DMS 273 treated with DMSO at 0.1 percent for 48 hours (cell line): Measurements from ENCODE around the gene TNFRSF8.
"Not testable (repeated sequence)": the region's sequence is repeated elsewhere in the genome, so short reads cannot be mapped to it uniquely, and the experiment has no call there.

ENCODE experiments used
- DNase-seq: peaks from one replicate; lab custom pipeline; 2025; lab: John Stamatoyannopoulos, UW

The TNFRSF8 gene

GRCh38 chr1:12063141-12064072 is at the start of gene TNFRSF8:
Gene TNFRSF8 (plus strand): TSS chr1:12063303. CDS start chr1:12063599, 296 bp downstream.
- no peak for DNase-seq

- no peak for DNase-seq
Observed at GRCh38 chr1:12014141-12014991, 48.7 kb upstream of the TNFRSF8 start.

GRCh38 chr1:12015001-12015491 is 48.1 kb upstream of the TNFRSF8 start:
- DNase-seq = no peak

DNA sequence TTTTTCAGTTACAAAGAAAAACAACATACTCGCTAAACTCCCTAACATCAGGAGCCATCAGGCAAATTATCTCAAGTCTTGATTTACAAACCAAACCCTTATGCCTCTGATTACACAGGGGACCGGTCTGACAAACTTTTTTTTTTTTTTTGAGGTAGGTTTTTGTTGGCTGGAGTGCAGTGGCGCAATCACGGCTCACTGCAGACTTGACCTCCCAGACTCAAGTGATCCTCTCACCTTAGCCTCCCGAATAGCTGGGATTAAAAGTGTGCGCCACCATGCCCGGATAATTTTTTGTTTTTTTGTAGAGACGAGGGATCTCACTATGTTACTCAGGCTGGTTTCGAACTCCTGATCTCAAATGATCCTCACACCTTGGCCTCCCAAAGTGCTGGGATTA is 47.6 kb upstream of the TNFRSF8 start:
- no peak for DNase-seq

- peak; percentile 35 for DNase-seq
Observed at GRCh38 chr1:12016182-12016581, 46.9 kb upstream of the TNFRSF8 start.

- DNase-seq = no peak
Observed at GRCh38 chr1:12019858-12020509, 43.1 kb upstream of the TNFRSF8 start.

GRCh38 chr1:12021616-12022015 is 41.5 kb upstream of the TNFRSF8 start:
- no peak for DNase-seq

DNA sequence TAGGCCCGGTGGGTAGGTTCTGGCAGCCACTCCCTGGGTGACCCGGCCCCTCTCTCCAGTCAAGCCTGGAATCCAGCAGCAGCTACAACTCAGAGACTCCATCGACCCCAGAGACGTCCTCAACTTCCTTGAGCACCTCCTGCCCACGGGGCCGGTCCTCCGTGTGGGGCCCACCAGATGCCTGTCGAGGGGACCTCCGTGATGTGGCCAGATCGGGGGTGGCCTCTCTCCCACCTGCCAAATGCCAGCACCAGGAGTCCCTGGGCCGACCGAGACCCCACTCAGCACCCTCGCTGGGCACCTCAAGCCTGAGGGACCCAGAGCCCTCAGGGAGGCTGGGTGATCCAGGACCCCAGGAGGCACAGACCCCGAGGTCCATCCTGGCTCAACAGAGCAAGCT is 41.1 kb upstream of the TNFRSF8 start:
- DNase-seq = no peak

DNA sequence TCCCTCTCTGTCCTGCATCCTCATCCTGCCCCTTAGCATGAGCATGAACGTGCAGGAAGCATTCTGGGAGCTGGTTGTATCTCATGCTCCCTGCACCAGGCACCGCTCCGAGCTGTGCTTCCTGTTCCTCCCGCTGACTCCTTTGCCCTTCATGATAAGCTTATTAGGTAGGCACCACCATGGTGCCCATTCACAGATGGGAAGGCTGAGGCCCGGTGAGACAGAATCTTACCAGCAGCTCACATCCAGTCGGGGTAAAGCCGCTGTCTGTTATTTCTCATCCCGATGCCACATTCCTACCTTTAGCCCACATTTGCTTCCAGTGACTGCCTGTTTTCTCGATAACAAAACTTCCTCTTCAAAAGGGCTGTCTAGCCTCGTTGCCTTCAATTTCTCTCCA is 36.5 kb upstream of the TNFRSF8 start:
- DNase-seq = no peak

GRCh38 chr1:12028248-12028647 is 34.9 kb upstream of the TNFRSF8 start:
- no peak for DNase-seq

- no peak for DNase-seq
Observed at GRCh38 chr1:12028957-12029511, 34.1 kb upstream of the TNFRSF8 start.

- no peak for DNase-seq
Observed at GRCh38 chr1:12029720-12030339, 33.3 kb upstream of the TNFRSF8 start.

GRCh38 chr1:12031039-12031980 is 31.8 kb upstream of the TNFRSF8 start:
- no peak for DNase-seq

- no peak for DNase-seq
Observed at GRCh38 chr1:12032161-12032621, 30.9 kb upstream of the TNFRSF8 start.

- not testable (repeated sequence) for DNase-seq
Observed at GRCh38 chr1:12033441-12033840, 29.7 kb upstream of the TNFRSF8 start.

- DNase-seq = no peak
Observed at GRCh38 chr1:12034381-12034801, 28.7 kb upstream of the TNFRSF8 start.

- DNase-seq = no peak
Observed at GRCh38 chr1:12035312-12035711, 27.8 kb upstream of the TNFRSF8 start.

- no peak for DNase-seq
Observed at GRCh38 chr1:12037486-12038355, 25.4 kb upstream of the TNFRSF8 start.
